ENCODE data around the gene SERPINA5.

Gene SERPINA5, protein sequence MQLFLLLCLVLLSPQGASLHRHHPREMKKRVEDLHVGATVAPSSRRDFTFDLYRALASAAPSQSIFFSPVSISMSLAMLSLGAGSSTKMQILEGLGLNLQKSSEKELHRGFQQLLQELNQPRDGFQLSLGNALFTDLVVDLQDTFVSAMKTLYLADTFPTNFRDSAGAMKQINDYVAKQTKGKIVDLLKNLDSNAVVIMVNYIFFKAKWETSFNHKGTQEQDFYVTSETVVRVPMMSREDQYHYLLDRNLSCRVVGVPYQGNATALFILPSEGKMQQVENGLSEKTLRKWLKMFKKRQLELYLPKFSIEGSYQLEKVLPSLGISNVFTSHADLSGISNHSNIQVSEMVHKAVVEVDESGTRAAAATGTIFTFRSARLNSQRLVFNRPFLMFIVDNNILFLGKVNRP

DNA sequence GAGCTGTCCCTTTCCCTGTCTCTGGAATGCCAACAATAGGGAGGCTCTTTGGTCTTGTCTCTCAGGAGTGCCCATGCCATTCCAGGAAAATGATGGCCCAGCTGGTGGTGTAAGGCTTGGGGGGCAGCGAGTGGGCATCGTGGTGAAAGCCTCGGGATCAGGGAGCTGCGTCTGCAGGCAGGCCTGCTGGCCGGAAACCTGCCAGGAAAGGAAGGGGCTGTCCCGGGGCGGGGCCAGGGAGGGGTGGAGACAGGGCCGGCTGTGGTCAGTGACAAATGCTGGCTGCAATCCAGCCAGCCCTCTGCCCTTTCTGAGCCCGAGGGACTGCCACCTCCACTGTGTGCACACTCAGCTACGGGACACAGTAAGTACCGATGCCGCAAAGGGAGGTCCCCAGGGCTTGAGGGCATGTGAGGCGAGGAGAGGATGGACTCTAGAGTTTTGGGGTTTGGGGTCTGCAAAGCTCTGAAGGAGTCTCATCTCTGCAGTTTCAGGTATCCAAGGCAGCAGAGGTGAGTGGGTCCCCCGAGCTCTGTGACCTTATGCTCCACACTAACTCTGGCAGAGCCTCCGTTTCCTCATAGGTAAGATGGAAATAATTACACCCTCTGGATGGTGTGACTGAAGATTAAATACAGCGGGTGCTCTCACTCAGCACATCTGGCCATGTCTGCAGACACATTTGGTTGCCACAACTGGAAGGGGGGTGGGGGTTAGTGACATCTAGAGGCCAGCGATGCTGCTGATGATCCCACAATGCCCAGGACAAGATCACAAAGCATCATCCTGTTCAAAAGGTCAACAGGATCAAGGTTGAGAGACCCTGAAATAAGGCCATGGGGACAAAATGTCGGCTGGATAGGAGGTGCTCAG lies at the start of gene SERPINA5:
Gene SERPINA5, plus strand, starts transcription at position 300 of the 873 bp plus-strand sequence. CDS start 5,937 bp downstream, outside the sequence.
- DNase-seq, result peak; percentile 80

- no peak for DNase-seq
These were observed 48.8 kb upstream of the SERPINA5 start for GRCh38 chr14:94532447-94532846.

DNA sequence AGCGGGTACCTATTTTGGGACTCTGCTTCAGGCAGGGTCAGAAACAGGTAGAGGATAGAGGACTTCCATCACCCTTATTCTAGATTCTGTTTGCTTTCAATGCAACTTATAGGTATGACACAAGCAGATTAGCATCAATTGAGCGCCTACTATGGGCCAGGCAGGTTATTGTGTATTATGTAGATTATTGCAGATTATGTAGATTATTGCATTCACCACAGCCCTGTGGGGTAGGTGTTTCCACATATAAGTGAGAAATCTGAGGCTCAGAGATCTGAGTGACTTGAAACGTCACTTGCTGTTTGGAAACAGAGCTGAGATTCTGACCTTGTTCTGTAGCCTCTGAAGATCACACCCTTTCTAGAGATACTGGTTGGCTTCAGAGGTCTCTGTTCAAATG lies 45.7 kb upstream of the SERPINA5 start:
- DNase-seq, result no peak

GRCh38 chr14:94536836-94537235 lies 44.4 kb upstream of the SERPINA5 start:
- DNase-seq, result no peak

DNA sequence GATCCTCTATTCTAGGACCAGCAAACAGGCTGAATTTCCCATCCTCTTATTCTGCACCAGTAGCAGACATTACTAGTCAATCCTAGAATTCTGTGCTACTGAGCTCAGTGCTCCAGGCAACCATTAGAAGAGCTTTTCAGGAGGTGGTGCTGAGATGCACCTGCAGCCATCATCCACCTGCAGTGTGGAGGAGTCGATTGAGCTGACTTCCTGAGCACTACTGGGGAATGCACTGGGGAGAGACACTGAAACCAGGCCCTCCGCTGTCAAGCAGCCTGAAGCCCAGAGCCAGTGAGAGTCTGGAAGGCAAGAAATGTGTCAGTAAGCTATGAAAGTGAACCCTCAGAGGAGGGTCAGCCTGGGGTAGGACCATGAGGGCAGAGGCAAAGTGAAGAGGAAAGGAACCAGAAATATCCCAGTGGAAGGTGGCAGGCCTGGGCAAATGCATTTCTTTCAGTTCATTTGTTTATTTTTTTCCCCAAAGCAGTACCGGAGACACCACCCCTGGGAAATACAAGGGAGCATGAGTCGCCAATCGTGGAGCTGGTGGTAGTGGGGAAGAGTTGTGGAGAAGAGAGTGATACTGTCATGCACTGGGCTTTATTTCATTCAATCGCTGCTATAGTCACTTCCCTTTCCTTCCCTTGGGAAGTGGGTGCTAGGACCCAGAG lies 43.0 kb upstream of the SERPINA5 start:
- no peak for DNase-seq

- DNase-seq, result no peak
These were observed 42.0 kb upstream of the SERPINA5 start for GRCh38 chr14:94539181-94539580.

DNA sequence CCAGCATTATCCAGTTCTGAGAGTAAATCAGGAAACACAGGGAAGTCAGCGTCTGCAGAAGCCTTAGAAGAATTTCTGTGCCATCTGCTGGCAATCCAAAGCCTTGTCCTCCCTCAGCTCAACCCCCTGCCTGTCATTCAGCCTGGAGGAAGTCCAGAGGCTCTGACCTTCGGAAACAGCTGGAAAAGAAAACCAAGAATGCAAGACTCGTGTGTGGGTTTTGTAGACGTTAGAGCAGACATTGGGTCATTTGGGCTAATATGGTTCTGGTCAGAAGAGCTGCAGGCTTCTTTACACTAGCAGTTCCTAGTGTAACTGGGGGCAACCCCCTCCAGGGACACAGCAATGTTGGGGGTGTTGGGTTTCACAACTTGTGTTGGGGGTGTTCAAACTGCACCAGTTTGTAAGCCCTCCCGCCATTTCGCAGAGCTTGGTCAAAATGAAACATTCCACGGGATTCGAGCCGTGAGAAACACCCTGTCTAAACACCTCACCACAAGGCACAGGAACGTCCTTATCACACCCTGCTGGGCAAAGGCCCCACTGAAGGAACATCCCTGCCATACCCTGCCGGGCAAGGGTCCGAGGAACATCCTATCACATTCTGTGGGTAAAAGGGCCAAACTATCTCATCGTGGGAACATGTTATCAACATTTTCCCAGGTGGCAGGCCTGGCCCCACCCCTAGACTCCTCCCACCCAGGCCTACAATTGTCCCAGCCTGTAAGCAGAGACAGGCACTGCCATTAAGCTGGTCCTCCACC lies 41.0 kb upstream of the SERPINA5 start:
- no peak for DNase-seq

GRCh38 chr14:94541234-94541975 lies 39.8 kb upstream of the SERPINA5 start:
- no peak for DNase-seq

GRCh38 chr14:94542111-94542810 lies 39.0 kb upstream of the SERPINA5 start:
- peak; percentile 67 for DNase-seq

DNA sequence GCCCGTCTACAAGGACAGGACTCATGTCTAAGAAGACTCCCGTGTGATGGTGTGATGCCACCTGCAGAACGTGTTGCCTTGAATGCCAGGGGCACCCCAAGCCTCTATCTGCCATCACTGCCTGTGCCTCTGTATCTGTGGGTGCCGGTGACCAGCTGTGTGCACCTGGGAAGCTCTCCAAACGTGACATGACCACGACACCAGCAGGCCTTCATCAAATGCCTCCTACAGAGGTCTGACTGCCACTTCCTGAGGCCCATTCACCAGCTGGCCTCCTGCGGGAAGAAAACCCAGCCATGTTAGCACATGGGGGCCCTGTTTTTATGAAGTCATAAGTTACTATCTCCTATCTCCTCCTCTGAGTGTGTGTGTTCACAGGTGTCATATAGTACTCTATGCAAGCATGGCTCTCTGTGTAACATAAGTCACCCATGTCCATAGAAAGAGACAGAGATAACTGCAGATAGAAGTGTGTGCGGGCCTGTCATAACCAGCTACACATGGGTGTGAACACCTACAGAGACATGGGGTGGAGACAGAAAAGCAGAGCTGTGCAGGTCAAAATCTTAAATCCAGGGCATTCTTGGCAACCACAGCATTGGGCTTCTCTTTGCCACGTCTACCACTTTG lies 38.3 kb upstream of the SERPINA5 start:
- no peak for DNase-seq

DNA sequence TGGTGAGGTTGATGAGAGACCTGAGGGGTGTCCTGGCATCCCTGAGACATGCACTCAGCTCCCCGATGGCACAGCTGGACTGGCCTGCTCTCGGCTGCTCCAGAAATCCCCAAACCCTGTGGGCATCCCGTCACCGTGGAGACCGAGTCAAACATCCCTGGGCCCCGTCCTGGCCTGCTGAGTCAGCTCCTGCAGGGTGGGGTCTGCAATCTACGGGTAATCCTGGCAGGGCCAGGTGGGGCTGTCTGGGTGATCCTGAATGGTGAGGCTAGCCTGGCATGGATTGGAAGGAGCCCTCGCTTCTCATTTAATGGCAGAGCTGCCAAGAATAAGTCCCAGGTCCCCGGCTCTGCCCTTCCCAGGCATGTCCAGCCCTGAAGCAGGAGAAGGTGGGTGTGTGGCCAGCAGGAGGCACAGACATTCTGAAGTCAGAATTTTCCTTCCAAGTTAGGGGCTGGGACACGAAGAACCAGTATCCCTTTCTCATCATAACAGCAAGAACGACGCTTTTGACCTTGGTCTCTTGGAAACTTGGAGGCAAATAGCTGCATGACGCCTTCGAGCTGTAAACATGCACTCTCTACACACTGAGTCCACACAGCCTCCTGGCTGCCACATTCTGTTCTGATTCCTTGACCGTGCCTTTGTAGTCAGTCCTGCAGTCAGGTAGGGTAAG lies 37.6 kb upstream of the SERPINA5 start:
- DNase-seq, result no peak

GRCh38 chr14:94544726-94545125 lies 36.5 kb upstream of the SERPINA5 start:
- no peak for DNase-seq

DNA sequence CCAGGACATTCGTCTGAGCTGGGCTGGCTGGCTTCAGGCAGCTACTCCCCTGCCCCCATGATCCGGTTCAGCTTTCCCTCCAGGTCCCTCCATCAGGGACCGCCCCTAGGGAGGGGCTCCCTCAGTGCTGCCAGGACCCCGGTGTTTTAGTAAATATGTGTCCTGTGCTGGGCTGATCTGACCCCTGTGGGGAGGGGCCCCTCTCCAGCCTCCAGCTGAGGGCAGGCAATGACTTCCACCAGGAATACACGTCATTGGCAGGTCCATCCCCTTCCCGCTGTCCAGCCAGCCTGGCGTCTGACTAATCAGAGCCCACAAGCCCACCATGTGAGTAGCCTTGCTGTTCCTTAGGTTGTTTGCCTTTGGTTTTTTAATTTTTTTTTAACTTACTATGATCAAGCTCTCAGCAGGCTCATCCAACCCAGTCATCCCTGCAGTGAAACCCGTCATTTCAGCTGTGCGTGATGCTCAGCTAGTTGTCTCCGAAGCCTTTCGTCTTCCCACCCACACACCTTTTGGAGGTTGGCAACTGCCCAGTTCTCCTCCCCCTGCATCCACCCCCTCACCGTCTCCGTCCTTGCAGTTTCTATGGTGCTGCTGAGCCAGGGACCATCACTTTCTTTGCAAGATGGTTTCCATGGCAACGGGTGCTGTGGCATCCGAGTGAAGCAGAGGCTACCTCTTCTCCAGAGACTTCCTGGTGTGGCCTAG lies 35.9 kb upstream of the SERPINA5 start:
- no peak for DNase-seq

GRCh38 chr14:94547151-94547680 lies 34.0 kb upstream of the SERPINA5 start:
- DNase-seq, result no peak

DNA sequence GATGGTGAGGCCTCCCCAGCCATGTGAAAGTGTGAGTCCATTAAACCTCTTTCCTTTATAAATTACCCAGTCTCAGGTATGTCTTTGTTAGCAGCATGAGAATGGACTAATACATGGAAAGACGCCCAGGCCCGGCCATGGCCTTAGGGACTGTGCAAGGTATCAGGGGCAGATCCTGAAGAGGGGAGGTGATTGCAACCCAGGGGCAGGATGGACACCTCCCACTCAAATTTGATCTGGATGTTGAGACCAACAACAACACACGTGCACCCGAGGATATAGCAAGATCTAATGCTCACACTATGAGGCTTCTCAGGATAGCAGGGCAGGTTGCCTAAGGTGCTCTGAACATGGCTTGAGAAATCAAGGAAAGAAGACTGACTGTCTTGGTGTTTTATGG lies 33.5 kb upstream of the SERPINA5 start:
- no peak for DNase-seq

DNA sequence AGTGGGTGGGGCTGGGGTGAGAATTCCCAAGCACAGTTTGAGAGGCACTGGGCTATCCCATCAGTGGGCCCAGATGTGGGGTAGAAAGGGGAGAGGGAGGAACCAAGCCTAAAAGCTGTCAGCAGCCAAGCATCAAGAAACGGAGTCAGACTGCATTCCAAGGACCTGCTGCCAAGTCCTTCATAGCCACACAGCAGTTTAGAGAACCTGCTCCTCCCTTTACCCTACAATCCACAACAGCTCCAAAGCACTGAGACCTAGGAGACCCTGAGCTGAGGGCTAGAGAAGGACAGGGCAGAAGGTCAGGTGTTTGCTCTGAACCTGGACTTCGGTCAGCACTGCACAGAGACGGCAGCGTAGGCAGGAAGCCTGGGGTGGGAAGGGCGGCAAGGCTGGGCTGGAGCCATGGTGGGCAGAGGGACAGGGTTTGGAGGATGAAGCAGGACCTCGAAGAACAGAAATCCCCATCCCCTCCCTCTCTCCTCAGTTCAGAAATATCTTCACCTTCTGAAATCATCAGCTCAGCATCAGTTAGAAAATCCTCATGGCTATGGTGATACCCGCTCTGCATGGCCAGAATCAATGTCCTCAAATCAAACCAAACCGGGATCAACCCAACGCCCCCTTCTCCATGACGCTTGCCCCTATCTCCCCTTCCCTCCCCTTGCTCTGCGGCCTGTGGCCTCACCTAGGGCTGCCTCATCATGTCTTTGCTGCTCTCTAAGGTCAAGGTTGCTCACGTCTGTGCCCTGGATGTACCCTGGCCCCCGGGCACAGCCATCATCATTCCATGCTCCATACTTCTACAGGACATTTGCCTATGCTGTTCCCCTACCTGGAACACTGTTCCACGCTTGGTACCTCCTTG lies 32.9 kb upstream of the SERPINA5 start:
- no peak for DNase-seq

GRCh38 chr14:94548999-94549985 lies 31.9 kb upstream of the SERPINA5 start:
- peak; percentile 85 for DNase-seq

All from islet precursor cell (in vitro differentiated cells).